HTR-8/SVneo (cell line): Measurements from ENCODE around the gene LTBP1.
"Not testable (repeated sequence)": the region's sequence is repeated elsewhere in the genome, so short reads cannot be mapped to it uniquely, and the experiment has no call there.

Experiments
- DNase-seq: peaks from one replicate; pipeline ENCODE4 v3.0.0; 2011; ENCODE audit warnings: low spot score, mixed read lengths; ENCODE audit not compliant: insufficient read length
- FAIRE-seq: peaks from 2 replicates; lab custom pipeline; 2011; peaks lifted over from hg19 to GRCh38; lab: Jason Lieb, UNC

The LTBP1 gene

DNA sequence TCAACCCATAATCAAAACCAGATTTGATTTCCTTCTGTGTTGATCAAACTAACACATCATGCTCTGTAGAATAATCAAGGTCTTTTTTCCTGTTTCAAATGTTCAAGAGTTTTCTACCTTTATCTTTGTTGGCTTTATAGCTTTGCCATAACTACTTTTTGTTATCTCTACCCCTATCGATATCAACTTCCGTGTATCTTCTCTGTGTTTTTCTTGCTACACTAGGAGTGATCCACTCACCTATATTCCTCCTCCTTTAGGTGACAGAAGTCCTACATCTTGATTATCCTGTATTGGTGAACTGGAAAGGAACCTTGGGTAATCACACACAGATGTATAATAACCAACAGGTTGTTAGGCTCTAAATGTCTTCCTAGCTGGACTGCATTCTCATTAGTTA is 85.5 kb downstream of the LTBP1 start:
- FAIRE-seq, result no peak
- no peak for DNase-seq

DNA sequence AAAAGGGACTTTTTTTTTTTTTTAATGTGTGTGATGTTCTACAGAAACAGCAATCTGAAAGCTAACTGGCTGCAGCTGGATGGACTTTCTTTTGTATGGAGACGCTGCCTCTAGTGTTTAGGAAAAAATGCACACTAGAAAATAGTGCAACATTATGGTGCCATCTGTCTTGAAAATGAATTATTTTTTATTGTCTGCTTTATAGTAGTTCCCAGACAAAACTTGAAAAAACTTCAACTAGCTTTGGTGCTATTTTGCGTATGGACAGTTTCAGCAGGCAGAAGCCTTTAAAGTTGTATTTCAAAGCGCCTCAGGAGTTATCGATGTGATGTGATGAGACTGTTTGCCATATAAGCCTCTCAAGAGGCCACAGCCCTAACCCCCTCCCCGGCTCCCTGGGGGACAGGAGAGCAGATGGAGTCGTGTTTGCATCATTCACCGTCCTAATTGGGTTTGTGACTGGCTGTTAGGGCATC is 86.9 kb downstream of the LTBP1 start:
- peak; percentile 34 for DNase-seq
- FAIRE-seq, result no peak

DNA sequence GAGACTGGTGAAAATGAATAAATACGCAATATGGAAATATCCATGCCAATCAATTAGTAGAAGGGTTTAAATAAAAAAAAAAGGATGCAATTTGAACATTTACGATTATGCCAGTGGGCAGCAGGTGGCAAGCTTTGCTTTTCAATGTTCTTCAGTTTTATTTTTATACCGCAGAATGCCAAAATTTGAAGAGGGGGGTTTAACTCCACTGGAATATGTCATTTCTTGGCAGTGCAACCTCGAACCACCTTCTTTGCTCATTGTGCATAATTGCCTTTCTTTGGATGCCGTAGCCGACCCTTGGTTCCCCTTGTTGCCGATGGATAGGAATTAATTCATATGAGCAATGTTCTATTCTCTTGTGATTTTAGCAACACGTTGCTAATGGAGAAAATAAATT is 88.0 kb downstream of the LTBP1 start:
- DNase-seq, result no peak
- FAIRE-seq, result no peak

- FAIRE-seq (no peak), DNase-seq (no peak)
These were observed 91.5 kb downstream of the LTBP1 start for GRCh38 chr2:33038230-33038629.

- DNase-seq (no peak), FAIRE-seq (no peak)
These were observed 92.0 kb downstream of the LTBP1 start for GRCh38 chr2:33038799-33039198.

- FAIRE-seq, result no peak
- DNase-seq, result no peak
These were observed 93.8 kb downstream of the LTBP1 start for GRCh38 chr2:33040541-33040940.

DNA sequence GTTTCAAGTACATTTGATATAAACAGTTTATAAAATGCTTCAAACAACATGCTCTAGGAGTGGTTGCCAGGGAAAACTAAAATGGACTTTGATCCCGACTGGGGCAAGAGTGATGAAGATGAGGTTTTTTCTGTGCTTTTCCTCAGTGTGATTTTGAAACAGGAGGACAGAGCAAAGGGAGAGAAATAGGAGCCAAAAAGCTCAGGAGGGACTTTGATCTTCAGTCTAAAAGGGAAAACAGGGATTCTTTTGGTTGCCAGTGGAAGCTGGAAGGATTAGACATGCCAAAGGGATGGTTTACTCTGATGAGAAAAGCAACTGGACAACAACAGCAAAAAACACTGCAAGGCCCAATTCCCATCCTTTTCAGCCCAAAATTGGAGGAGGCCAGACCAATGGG is 95.5 kb downstream of the LTBP1 start:
- no peak for FAIRE-seq
- no peak for DNase-seq

DNA sequence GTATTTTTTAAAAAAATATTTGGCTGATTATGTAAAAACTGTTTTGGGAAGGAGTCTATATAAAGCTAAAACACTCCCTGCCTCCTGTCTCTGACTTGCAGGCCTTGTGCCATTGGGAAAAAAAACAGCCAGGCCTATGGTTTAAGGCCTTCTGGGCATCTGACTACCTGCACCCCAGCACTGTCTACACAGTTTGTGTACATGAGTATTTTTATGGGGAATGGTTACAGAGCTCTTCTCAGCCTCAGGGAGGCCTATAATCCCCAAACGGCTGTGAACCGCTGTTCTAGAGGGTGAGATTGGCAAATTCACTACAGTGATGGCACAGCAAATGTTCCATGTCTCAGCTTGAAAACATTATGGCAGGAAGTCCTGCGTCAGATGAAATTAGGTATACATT is 96.1 kb downstream of the LTBP1 start:
- FAIRE-seq, result no peak
- no peak for DNase-seq

DNA sequence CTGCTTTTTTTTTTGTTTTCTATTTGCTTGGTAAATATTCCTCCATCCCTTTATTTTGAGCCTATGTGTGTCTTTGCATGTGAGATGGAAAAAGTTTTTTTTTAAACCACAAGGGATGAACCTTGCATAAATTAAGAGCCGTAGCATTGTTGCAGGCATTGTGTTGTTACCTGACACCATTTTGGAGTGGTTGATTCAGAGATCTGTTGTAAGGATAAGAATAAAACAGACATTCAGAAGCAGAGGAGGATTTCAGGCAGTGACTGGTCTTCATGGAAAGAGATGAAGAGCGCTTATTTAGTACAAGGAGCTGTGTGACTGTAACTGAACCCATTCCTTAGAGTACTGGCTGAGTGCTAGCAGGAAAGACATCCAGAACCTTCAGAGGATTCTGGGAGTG is 101.2 kb downstream of the LTBP1 start:
- FAIRE-seq, result no peak
- DNase-seq, result no peak

- FAIRE-seq, result no peak
- no peak for DNase-seq
These were observed 105.0 kb downstream of the LTBP1 start for GRCh38 chr2:33051586-33052360.

DNA sequence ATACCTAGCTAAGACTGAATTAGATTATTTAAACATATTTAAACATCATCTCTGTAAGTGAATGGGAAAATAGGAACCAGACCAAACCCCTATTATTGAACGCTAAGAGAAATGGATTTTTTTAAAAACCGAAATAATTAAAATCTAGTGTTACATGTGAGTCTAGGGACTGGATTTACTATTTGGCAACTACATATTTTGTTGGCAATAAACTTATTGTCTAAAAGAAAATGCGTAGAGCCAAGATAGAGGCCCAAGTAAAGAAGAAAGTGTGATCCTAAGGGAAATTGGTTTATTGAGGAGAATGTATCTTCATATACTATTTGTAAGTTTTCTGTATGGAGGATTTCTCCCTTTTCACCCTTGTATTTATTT is 105.6 kb downstream of the LTBP1 start:
- FAIRE-seq, result no peak
- no peak for DNase-seq

GRCh38 chr2:33052795-33053194 is 106.0 kb downstream of the LTBP1 start:
- DNase-seq, FAIRE-seq: not testable (repeated sequence)

GRCh38 chr2:33056170-33056569 is 109.4 kb downstream of the LTBP1 start:
- FAIRE-seq (no peak), DNase-seq (no peak)

GRCh38 chr2:33057307-33058028 is 110.7 kb downstream of the LTBP1 start:
- not testable (repeated sequence) for DNase-seq, FAIRE-seq

DNA sequence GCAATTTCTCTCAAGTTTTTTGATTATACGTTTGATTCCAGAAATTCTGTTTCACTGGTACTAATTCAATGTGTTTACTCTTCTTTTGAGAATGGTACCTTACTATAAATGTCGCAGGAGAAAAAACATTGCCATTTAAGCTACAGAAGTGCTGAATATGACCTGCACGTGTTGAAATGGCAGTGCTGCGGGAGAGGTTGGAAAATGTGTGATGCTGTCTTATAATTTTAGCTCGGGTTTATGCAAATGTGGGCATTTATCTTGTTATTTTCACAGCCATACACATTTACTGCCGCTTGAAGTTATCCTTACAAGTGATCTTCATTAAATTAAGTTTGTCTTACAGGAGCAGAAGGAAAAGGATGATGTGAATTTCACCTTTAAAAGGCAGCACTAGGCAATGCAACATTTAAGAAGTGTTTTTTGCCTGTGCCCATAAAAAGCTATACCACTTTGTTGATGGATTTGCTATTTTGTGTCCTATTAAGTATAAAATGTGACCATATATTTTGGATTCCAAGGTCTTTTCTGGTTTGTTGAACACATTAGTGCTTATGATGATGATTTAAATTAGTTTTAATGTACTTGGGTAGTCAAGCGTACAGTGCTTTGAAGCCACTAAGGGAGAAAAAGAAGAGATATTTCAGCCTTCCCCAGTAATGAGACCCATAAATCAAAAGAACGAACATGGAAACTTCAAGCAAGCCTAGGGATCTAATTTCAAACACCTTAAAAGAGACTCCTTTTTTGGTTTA is 112.1 kb downstream of the LTBP1 start:
- FAIRE-seq, result no peak
- DNase-seq, result no peak

GRCh38 chr2:33059471-33060156 is 112.9 kb downstream of the LTBP1 start:
- FAIRE-seq (no peak), DNase-seq (no peak)

GRCh38 chr2:33060405-33060804 is 113.7 kb downstream of the LTBP1 start:
- DNase-seq (no peak), FAIRE-seq (no peak)

- FAIRE-seq (no peak), DNase-seq (no peak)
These were observed 116.0 kb downstream of the LTBP1 start for GRCh38 chr2:33062665-33063250.

- DNase-seq, result no peak
- FAIRE-seq, result no peak
These were observed 117.6 kb downstream of the LTBP1 start for GRCh38 chr2:33064349-33064801.

DNA sequence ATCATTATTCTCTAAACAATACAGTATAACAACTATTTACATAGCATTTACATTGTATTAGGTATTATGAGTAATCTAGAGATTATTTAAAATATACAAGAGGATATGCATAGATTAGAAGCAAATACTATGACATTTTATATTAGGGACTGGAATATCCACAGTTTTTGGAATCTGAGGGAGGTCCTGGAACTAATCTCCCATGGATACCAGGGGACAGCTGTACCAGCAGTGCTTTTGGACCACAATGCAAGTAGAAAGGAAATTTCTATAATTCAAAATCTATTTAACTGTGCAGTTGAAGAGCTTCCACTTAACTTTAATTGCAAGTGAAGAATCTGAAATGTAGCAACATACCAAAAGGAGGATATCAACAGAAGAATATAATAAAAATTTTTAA is 120.8 kb downstream of the LTBP1 start:
- DNase-seq (no peak), FAIRE-seq (no peak)
